ENCODE data around the gene RGS19. TPM values are rescaled to one million over a fixed set of nuclear protein-coding genes. Genes with fewer than 3 reads are reported as not detected.

RGS19 gene
- total and polyA plus RNA-seq, 4 donors, result 4.9 to 12.9 (median 6.3) TPM

- TF ChIP-seq YY1 (IDR thresholded peaks at IDR 0.05), result no peak
- TF ChIP-seq FOXA2 (IDR thresholded peaks at IDR 0.05), result no peak
- no peak for TF ChIP-seq FOXA1 (IDR thresholded peaks at IDR 0.05)
- TF ChIP-seq GABPA (IDR thresholded peaks at IDR 0.05 in 1 of 2, conservative IDR thresholded peaks at IDR 0.05 in 1 of 2), result no peak
- TF ChIP-seq NR2F2 (IDR thresholded peaks at IDR 0.05), result no peak
- TF ChIP-seq TAF1 (conservative IDR thresholded peaks at IDR 0.05), result no peak
- TF ChIP-seq EGR1 (IDR thresholded peaks at IDR 0.05; ENCODE audit: low read depth in 2 of 2), result no peak
- TF ChIP-seq RXRA (IDR thresholded peaks at IDR 0.05), result no peak
- no peak for TF ChIP-seq RAD21 (IDR thresholded peaks at IDR 0.05)
- TF ChIP-seq ZBTB33 (IDR thresholded peaks at IDR 0.05), result no peak
- no peak for TF ChIP-seq HNF4A (conservative IDR thresholded peaks at IDR 0.05)
- no peak for TF ChIP-seq JUND (IDR thresholded peaks at IDR 0.05)
- no peak for TF ChIP-seq HNF4G (IDR thresholded peaks at IDR 0.05)
- no peak for TF ChIP-seq MAX (IDR thresholded peaks at IDR 0.05)
- no peak for TF ChIP-seq CTCF (IDR thresholded peaks at IDR 0.05; ENCODE audit: low read depth, low read length, missing input control)
- Histone ChIP-seq H3K27ac (ENCODE audit: low read depth in 1 of 2, low read length in 2 of 2) (no peak overlapping the region), H3K27me3 (ENCODE audit: control insufficient read depth in 4 of 4, insufficient read depth in 4 of 4, low read length in 3 of 4) (no peaks in the 10 kb centered on the region), H3K9ac (ENCODE audit: low read depth in 1 of 2, low read length in 2 of 2) (no peak overlapping the region), H3K36me3 (ENCODE audit: control insufficient read depth in 4 of 4, insufficient read depth in 3 of 4, low read depth in 1 of 4, low read length in 3 of 4) (no peaks in the 10 kb centered on the region), H3K4me3 (ENCODE audit: low read depth in 1 of 3, low read length in 3 of 3) (no peak overlapping the region), H3K9me3 (ENCODE audit: control insufficient read depth in 4 of 4, low read length in 3 of 4) (no peaks in the 10 kb centered on the region), H3K4me1 (ENCODE audit: control insufficient read depth in 4 of 4, insufficient read depth in 4 of 4, low read length in 3 of 4) (no peaks in the 10 kb centered on the region)
- no peak for DNase-seq (ENCODE audit: low spot score)
- WGBS, result 88% methylated on average over 13 of the region's 13 CpGs
Measured at GRCh38 chr20:64113796-64114355, 34.6 kb upstream of the RGS19 start.

- no peak for DNase-seq (ENCODE audit: low spot score)
- Histone ChIP-seq H3K27ac (ENCODE audit: low read depth in 1 of 2, low read length in 2 of 2) (no peak overlapping the region), H3K27me3 (ENCODE audit: control insufficient read depth in 4 of 4, insufficient read depth in 4 of 4, low read length in 3 of 4) (no peaks in the 10 kb centered on the region), H3K9me3 (ENCODE audit: control insufficient read depth in 4 of 4, low read length in 3 of 4) (no peaks in the 10 kb centered on the region), H3K9ac (ENCODE audit: low read depth in 1 of 2, low read length in 2 of 2) (no peak overlapping the region), H3K4me1 (ENCODE audit: control insufficient read depth in 4 of 4, insufficient read depth in 4 of 4, low read length in 3 of 4) (no peaks in the 10 kb centered on the region), H3K36me3 (ENCODE audit: control insufficient read depth in 4 of 4, insufficient read depth in 3 of 4, low read depth in 1 of 4, low read length in 3 of 4) (no peaks in the 10 kb centered on the region), H3K4me3 (ENCODE audit: low read depth in 1 of 3, low read length in 3 of 3) (no peak overlapping the region)
- whole genome bisulfite sequencing, result 67% methylated on average over 6 of the region's 6 CpGs
- no peak for TF ChIP-seq NR2F2 (IDR thresholded peaks at IDR 0.05)
- no peak for TF ChIP-seq YY1 (IDR thresholded peaks at IDR 0.05)
- no peak for TF ChIP-seq SP1 (IDR thresholded peaks at IDR 0.05)
- no peak for TF ChIP-seq HNF4G (IDR thresholded peaks at IDR 0.05)
Measured at GRCh38 chr20:64113444-64113775, 34.1 kb upstream of the RGS19 start.

Measured in liver (tissue), 9 donors.